GM18508 (cell line): ENCODE data around the gene BTBD8.

Experiments used
- ATAC-seq: cut with Tn5 transposase; IDR thresholded peaks from one replicate; pipeline ENCODE4 v1.9.1; 2021; ENCODE audit warnings: moderate number of reproducible peaks; ENCODE audit not compliant: insufficient read depth, unreplicated experiment

Gene BTBD8

GRCh38 chr1:92087542-92087941 is 7.4 kb downstream of the BTBD8 start:
- no peak for ATAC-seq

GRCh38 chr1:92091625-92092024 is 11.5 kb downstream of the BTBD8 start:
- ATAC-seq, result no peak

- no peak for ATAC-seq
These were observed 13.9 kb downstream of the BTBD8 start for GRCh38 chr1:92094090-92094489.

- ATAC-seq, result no peak
These were observed 14.4 kb downstream of the BTBD8 start for GRCh38 chr1:92094595-92094994.

GRCh38 chr1:92095874-92096273 is 15.7 kb downstream of the BTBD8 start:
- ATAC-seq, result no peak

- no peak for ATAC-seq
These were observed 16.2 kb downstream of the BTBD8 start for GRCh38 chr1:92096317-92096716.

GRCh38 chr1:92105546-92106081 is 25.5 kb downstream of the BTBD8 start:
- ATAC-seq, result no peak

GRCh38 chr1:92108631-92109030 is 28.5 kb downstream of the BTBD8 start:
- ATAC-seq, result no peak

- no peak for ATAC-seq
These were observed 37.4 kb downstream of the BTBD8 start for GRCh38 chr1:92117526-92117925.

- no peak for ATAC-seq
These were observed 38.7 kb downstream of the BTBD8 start for GRCh38 chr1:92118826-92119225.

- ATAC-seq, result no peak
These were observed 43.7 kb downstream of the BTBD8 start for GRCh38 chr1:92123868-92124267.

GRCh38 chr1:92125204-92125603 is 45.1 kb downstream of the BTBD8 start:
- no peak for ATAC-seq

GRCh38 chr1:92126088-92126487 is 45.9 kb downstream of the BTBD8 start:
- ATAC-seq, result no peak

GRCh38 chr1:92134331-92134730 is 54.2 kb downstream of the BTBD8 start:
- ATAC-seq, result no peak

GRCh38 chr1:92136341-92136740 is 56.2 kb downstream of the BTBD8 start:
- no peak for ATAC-seq

- no peak for ATAC-seq
These were observed 74.8 kb downstream of the BTBD8 start for GRCh38 chr1:92154934-92155333.

- no peak for ATAC-seq
These were observed 79.4 kb downstream of the BTBD8 start for GRCh38 chr1:92159593-92159992.

- ATAC-seq, result no peak
These were observed 85.2 kb downstream of the BTBD8 start for GRCh38 chr1:92165389-92165788.

- ATAC-seq, result no peak
These were observed 87.0 kb downstream of the BTBD8 start for GRCh38 chr1:92167151-92167550.

GRCh38 chr1:92168657-92169056 is 88.5 kb downstream of the BTBD8 start:
- ATAC-seq, result no peak

GRCh38 chr1:92169214-92170005 is 89.3 kb downstream of the BTBD8 start:
- no peak for ATAC-seq

- no peak for ATAC-seq
These were observed 104.5 kb downstream of the BTBD8 start for GRCh38 chr1:92184632-92185031.
